NB4 (cell line): ENCODE data around the gene SKP1.

Experiments used
- DNase-seq: peaks from one replicate; pipeline ENCODE4 v3.0.0; 2010; ENCODE audit warnings: low read depth
- H3K4me3 ChIP-seq: one replicate; pipeline ENCODE4 v1.5.1; 2011; ENCODE audit warnings: mild to moderate bottlenecking, low read depth, low read length, moderate library complexity
- MYC ChIP-seq: IDR thresholded peaks from 2 replicates; pipeline ENCODE4 v1.6.1; 2011; ENCODE audit warnings: low read depth, low read length
- POLR2A ChIP-seq: IDR thresholded peaks from 2 replicates; pipeline ENCODE4 v1.6.1; 2011; ENCODE audit warnings: mild to moderate bottlenecking; ENCODE audit not compliant: insufficient read length; ENCODE audit errors: extremely low read depth
- TF ChIP-seq, protein P1 (sequence below): IDR thresholded peaks from 2 replicates; pipeline ENCODE4 v1.6.1; 2011; ENCODE audit warnings: low read depth, low read length
- TF ChIP-seq, protein P2 (sequence below): IDR thresholded peaks from one replicate; pipeline ENCODE4 v1.5.1; 2012; ENCODE audit warnings: low read depth, low read length

The SKP1 gene

DNA sequence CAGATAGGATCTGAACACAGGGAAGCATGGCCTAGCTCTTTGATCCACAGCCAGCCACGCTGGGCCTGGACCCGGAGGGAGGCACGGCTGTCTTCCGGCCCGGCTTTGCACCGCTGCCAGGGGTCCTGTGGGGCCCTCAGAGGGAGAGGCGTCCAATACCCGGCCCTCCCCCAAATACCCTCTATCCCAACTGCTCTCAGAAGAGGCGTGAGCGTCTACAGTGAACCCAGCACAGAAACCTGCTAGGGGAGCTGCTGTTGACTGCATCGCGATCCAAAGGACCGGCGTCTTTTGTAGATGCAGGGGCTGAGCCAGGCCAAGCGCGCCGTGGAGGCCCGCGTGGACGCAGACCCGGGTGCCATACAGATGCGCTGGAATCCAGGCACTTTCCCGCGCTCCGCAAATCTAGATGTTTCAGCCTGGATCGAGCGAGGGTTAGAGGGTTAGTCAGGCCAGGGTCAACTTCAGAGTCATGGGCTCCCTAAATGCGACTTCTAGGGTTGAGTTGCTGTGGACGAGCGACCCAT lies 63.3 kb downstream of the SKP1 start:
- H3K4me3 ChIP-seq, result no peak overlapping the region

DNA sequence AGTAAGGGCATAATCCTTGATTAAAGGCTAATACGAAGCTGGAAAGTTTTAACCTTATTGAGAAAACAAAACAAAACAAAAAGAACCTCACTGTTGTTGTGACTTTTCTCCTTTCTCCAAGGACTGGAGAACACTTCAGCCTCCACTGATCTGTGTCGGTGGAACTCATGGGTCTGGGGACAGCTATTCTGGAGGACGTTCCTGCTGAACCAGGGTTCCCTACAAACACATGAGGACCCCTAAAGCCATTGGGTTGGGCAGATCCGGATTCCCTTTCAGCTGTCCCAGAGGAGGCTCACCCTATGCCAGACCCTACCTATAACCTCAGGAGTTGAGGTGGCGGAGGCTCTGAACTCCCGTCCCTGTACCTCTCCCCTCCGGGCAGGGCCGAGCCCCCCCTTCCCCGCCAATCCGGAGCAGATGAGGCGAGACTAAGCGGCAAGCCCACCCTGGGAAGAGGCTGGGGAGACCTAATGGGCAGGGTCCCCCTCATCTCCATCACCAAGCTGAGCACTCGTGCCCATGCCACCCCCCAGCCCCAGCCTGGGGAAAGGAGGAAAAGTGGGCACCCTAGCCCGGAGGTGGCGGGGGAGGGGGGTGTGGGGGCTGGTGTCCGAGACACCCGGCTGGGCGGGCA lies 63.9 kb downstream of the SKP1 start:
- no peak overlapping the region for H3K4me3 ChIP-seq
- TF ChIP-seq, protein P1, sequence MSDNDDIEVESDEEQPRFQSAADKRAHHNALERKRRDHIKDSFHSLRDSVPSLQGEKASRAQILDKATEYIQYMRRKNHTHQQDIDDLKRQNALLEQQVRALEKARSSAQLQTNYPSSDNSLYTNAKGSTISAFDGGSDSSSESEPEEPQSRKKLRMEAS, result no peak
- TF ChIP-seq POLR2A (no peak), MYC (no peak)
- TF ChIP-seq, protein P2, sequence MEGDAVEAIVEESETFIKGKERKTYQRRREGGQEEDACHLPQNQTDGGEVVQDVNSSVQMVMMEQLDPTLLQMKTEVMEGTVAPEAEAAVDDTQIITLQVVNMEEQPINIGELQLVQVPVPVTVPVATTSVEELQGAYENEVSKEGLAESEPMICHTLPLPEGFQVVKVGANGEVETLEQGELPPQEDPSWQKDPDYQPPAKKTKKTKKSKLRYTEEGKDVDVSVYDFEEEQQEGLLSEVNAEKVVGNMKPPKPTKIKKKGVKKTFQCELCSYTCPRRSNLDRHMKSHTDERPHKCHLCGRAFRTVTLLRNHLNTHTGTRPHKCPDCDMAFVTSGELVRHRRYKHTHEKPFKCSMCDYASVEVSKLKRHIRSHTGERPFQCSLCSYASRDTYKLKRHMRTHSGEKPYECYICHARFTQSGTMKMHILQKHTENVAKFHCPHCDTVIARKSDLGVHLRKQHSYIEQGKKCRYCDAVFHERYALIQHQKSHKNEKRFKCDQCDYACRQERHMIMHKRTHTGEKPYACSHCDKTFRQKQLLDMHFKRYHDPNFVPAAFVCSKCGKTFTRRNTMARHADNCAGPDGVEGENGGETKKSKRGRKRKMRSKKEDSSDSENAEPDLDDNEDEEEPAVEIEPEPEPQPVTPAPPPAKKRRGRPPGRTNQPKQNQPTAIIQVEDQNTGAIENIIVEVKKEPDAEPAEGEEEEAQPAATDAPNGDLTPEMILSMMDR, result no peak
- DNase-seq, result no peak

More for the DNA sequence above, 63.3 kb downstream of the SKP1 start:
- no peak for DNase-seq
- TF ChIP-seq, protein P2, result no peak
- no peak for TF ChIP-seq POLR2A
- TF ChIP-seq, protein P1, result no peak
- no peak for TF ChIP-seq MYC

DNA sequence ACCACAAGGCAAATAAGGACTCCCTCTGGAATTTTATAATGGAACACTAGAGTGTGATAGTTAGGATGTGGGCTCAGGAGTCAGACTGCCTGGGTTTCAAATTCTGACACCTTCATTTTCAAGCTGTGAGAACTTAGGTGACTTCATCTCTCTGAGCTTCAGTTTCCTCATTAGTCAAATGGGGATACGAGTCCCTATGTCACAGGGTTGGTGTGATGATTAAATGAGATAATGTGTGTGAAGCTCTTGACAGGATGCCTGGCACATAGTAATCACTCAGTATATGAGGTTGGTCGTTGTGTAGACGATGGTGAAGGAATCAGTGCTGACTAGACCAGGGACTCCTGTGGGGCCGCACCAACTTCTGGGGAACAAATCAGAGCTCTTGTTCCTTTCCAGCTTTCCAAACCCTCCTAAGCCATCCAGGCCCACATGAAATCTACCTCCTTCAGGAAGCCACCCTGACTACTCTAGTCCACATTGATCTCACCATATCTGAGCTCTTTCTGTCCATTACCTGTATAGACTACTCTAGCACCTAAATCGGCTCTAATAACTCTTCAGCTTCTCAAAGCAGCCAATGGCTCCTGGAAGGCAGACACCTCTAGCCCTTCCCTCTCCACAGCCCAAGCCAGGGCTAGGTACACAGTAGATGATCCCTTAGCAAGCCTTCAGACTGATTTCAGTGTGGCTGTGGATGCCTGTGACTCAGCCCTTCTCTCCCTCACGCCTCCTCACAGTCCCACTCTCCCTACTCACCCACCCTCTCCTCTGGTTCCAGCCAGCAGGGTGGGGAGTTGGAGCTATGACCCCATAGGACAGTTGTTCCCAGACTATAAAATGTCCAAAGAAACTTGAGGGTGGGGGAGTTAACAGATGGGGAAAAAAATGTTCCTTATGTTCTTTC lies 64.8 kb downstream of the SKP1 start:
- TF ChIP-seq POLR2A (no peak), MYC (no peak)
- TF ChIP-seq, protein P1, result no peak
- TF ChIP-seq, protein P2, result no peak
- no peak overlapping the region for H3K4me3 ChIP-seq
- DNase-seq, result no peak

DNA sequence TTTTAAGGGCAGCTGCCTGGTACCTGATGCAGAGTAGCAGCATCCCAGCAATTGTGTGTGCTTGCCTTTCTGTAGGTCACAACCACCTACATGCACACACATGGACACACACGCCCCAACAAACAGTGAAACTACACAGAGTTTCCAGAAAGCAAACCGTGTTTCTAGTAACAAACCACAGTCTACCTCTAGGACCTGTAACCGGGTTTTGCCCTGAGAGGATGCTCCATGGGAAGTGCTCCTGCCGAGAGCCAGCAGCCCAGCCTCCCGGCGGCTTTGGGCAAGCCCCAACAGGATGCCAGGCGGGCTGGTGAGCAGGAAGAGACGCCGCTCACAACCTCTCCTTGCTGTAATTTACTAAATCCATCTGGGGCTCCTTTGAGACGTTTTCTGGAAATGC lies 66.4 kb downstream of the SKP1 start:
- no peak for DNase-seq
- no peak overlapping the region for H3K4me3 ChIP-seq
- TF ChIP-seq POLR2A (no peak), MYC (no peak)
- TF ChIP-seq, protein P2, result no peak
- TF ChIP-seq, protein P1, result no peak

DNA sequence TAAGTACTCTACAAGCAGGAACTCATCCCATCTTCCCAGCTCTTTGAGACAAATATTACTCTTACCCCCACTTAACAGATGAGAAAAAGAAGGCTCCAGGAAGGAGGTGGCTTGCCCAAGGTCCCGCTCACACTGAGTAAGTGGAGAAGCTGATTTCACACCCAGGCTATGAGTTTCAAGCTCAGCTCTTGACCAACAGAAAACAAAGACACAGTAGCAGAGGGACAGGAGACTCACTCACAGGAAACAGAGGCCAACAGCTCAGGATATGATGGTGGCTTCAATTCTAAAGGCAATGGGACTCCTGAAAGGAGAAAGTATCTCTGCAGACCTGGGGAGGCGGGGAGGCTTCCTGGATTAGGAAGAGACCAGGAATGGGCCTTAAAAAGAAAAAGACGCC lies 69.0 kb downstream of the SKP1 start:
- DNase-seq, result no peak
- H3K4me3 ChIP-seq, result no peak overlapping the region
- TF ChIP-seq MYC, result no peak
- TF ChIP-seq, protein P1, result no peak
- TF ChIP-seq POLR2A, result no peak
- TF ChIP-seq, protein P2, result no peak
